Subcutaneous adipose tissue (tissue), 4 donors: ENCODE measurements around the gene HS3ST1. TPM values are rescaled to one million over a fixed set of nuclear protein-coding genes. Genes with fewer than 3 reads are reported as not detected.

ENCODE experiments used
- CTCF ChIP-seq: fragments of 450-650 bp; IDR thresholded peaks from one replicate; pipeline ENCODE4 v1.5.1; 2016; ENCODE audit warnings: low read depth, mild to moderate bottlenecking, control low read depth, antibody characterized with exemption, moderate library complexity
- total RNA-seq, 4 donors: library from RNA; depleted of rRNA; stranded (reverse); fragments of >200 nt; gene quantifications; one replicate each; pipeline ENCODE4 v1.1.0, GENCODE V29; 2016

The HS3ST1 gene
- total RNA-seq, 4 donors from 2014 or later = 0.16 to 2.1 (median 1.3) TPM

DNA sequence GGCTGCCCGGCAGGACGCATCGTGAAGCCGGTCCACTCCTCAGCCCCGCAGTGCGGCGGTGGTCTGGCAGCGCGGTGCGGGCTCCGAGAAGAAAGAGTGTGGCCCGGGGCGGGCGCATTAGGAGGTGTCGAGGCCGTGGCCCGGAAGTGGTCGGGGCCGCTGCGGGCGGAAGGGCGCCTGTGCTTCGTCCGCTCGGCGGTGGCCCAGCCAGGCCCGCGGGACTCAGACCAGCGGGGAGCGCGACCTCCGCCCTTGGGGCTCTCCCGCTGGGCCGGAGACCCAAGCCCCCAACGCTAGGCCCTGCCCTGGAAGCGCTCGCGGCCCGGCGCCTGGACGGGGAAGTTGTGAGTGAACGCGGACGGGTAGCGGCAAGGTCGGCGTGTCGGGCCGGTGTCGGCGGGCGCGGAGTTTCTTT, 60.0 kb downstream of the HS3ST1 start:
- TF ChIP-seq CTCF = no peak

DNA sequence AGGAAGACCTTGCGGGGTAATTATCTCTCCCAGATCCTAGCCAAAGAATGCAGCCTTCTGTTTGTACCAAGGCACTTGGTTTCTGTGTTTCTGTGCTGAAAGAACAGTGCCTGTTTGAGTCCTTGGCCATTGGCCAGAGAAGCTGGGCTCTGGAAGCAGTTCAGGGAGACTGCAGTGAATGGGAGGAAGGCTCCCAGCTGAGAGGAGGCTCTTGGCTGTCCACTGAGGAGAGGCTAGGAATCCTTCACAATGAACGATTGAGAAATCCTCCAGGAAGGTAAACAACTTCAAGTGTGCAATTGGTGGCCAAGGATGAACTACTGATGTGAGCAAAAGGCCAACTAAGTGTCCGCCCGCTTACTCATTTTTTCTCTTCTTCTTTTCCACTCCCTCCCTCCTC, 61.3 kb downstream of the HS3ST1 start:
- TF ChIP-seq CTCF = no peak

DNA sequence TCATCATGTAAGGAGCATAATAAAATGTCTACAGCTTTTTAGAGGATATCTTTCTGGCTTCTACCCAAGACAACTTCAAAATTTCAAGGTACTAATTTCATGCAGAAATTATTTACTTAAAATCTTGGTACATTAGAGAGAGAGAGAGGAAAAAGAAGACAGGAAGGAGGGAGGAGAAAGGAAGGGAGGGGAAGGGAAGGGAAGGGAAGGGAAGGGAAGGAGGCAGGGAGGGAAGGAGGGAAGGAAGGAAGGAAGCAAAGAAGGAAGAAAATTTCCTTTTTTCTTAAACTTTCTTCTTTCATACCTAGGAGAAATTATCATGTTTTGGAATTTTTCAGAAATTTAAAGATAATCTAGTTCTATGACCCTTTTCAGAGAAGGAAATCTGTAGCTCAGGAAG, 61.8 kb downstream of the HS3ST1 start:
- TF ChIP-seq CTCF = no peak

GRCh38 chr4:11365039-11365438, 63.7 kb downstream of the HS3ST1 start:
- TF ChIP-seq CTCF = no peak

DNA sequence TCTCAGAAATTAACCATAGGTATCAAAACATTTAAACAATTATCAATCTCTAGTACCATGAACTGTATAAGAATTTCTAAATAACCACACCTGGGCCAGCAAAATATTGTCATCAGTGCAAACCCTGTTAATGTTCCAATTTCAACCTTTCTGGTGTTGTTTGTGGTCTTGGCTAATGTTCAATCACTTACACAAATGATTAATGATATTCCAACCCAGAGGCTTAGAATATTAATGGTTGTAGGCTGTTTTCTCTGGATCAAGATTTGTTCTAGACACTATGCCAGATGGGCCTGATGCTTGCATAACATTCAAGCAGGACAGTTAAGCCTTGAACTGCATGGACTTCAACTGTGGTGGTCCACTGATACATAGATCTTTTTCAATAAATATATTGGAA, 69.1 kb downstream of the HS3ST1 start:
- no peak for TF ChIP-seq CTCF

DNA sequence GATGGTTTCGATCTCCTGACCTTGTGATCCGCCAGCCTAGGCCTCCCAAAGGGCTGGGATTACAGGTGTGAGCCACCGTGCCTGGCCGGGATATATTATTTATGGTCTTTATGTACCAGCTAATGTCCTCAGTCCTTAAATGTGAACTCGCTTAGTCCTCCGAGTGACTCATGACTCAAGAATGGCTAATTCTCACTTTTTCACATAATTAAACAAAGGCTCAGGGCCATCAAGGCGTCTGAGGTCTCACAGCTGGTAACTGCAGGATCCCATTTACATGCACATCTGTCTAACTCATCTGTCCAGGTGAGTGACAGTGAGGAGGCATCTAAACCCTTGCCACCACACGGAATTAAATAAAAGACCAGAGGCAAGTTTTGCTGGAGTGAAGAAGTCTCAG, 73.5 kb downstream of the HS3ST1 start:
- no peak for TF ChIP-seq CTCF

DNA sequence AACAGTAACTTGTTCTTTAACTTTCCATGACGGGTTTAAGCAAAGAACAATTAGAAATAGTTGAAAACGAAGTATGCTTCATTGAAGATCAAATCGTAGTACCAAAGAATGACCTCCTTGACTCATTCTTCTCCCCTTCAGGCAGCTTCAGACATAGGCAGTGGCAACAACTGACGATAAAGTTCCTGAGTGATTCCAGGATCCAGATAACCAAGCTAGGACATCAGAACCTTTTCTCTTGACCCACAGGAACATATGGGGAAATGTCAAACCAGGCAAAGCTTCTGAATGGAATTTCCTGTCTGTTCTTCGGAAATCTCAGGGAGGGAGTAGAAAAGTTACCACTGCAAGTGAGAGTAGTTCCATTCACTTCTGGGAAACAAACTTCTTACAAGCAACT, 74.2 kb downstream of the HS3ST1 start:
- no peak for TF ChIP-seq CTCF
